HS-5 (cell line): Measurements from ENCODE around the gene EID2B.

Source experiments
- DNase-seq: peaks from one replicate; pipeline ENCODE4 v3.0.0-alpha.2; 2012; ENCODE audit warnings: low read depth

Gene EID2B

DNA sequence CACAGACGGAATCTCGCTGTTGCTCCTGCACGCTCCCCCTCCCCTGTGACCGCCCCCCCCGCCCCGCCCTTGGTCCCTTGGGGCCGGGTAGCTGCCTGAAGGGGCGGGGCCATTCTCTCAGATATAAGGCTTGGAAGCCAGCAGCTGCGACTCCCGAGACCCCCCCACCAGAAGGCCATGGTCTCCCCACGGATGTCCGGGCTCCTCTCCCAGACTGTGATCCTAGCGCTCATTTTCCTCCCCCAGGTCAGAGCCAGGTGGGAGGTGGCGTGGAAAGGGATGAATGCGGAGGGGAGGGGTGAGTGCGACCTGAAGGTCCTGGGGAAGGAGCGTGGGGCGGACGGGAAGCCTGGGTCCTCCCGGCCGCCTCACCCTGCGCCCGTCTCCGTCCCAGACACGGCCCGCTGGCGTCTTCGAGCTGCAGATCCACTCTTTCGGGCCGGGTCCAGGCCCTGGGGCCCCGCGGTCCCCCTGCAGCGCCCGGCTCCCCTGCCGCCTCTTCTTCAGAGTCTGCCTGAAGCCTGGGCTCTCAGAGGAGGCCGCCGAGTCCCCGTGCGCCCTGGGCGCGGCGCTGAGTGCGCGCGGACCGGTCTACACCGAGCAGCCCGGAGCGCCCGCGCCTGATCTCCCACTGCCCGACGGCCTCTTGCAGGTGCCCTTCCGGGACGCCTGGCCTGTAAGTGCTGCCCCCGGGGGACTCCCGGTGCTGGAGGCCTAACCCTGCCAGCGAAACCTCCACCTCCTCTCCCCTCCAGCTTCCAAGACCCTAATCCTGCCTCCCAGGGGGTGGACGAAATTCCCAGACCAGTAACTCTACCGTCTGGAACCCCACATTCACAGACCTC, 33.6 kb downstream of the EID2B start, which contains the start of gene DLL3:
Gene DLL3 (plus strand): TSS at position 150 of the 845 bp plus-strand sequence. CDS start 28 bp downstream, at position 178.
- DNase-seq: no peak

DNA sequence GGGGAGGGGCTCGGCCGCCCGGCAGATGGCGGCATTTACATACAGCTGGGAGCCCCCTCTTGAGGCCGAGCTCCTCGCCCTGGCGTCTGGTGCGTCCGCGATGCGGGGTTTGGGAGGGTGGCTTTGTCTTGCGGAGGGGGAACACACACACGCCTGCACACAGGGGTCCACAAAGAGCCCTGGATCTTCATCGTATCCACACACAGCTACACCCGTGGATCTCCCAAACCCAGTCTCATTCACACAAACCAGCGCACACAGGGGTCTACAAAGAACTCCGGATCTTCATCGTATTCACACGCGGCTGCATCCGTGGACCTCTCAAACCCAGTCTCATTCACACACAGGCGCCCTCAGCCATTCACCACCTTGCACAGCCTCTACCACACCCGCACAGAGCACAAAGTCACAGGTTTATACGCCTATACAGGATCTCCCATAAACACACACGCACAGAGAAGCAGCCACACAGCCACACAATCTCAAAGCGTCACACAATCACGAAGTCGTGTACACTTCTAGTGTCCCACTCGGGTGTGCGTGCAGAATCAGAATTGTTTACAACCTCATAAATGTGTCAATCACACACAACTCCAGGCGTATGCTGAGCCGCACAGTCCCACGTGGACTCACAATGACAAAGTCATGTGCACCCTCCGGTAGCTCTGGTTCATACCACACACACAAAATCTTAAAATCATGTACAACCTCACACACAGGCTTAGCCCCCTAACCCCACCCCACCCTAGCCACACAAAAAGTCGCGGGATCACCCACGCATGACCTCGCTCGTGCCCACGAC, 34.5 kb downstream of the EID2B start:
- DNase-seq: no peak

GRCh38 chr19:39497701-39497995, 35.0 kb downstream of the EID2B start:
- DNase-seq: no peak

DNA sequence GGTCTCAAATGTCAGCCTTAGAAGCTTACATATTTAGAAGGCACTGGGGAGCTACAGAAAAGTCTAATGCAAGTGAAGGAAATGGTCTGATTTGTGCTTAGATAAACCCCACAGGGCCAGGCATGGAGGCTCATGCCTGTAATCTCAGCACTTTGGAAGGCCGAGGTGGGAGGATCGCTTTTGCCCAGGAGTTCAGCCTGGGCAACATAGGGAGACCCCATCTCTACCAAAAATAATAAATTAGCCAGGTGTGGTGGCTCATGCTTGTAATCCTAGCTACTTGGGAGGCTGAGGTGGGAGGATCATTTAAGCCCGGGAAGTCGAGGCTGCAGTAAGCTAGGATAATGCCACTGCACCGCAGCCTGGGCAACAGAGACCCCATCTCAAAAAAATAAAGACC, 36.6 kb downstream of the EID2B start:
- no peak for DNase-seq

DNA sequence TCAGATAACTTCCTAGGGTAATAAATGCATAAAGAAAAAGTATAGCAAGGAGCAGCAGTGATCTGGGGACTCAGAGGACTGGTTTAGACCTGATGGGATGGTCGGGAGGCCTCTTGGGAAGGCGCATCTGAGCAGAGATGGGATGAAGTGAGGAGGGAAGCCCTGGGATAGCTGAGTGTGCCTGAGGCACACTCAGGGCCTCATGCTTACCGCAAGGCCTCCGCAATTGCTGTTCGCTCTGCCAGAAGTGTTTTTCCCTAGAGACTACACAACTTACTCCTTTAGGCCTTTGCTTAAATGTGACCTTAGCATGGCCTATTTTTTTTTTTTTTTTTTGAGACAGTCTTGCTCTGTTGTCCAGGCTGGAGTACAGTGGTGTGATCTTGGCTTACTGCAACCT, 38.0 kb downstream of the EID2B start:
- no peak for DNase-seq

DNA sequence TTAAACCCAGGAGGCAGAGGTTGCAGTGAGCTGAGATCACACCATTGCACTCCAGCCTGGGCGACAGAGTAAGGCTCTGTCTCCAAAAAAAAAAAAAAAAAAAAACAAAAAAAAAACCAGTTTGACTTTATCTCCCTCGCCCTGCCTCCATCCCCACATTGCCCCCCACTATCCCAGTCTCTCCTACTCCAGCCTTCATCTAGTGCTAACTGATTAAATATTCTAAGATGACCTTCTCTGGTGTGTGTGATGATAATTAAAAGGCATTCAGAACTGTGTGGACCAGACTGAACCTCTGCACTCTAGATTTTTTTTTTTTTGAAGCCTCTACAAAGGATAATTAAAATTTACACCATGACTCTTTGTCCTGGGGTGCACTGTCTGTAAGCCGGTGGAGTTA, 39.9 kb downstream of the EID2B start:
- DNase-seq: no peak

- DNase-seq: no peak
Measured at GRCh38 chr19:39492225-39492624, 40.4 kb downstream of the EID2B start.

- no peak for DNase-seq
Measured at GRCh38 chr19:39489756-39490155, 42.9 kb downstream of the EID2B start.

DNA sequence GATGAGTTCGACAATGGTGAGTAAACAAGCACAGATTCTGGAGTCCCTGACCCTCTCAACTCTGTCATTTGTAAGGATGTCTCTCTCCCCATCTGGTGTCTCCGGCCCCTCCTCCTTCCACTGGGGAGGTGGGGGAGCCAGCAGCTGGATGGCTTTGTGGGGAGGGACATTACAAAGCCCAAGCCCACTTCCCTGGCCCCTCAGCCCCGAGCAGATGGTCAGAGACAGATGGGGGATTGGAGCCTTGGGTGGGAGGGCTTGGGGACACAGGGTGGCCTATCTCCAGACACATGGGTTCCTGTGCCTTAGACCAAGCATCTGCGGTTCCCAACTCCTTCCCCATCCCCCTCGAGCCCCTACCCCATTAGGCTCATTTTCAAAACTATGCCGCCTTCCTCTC, 49.5 kb downstream of the EID2B start:
- DNase-seq: no peak

DNA sequence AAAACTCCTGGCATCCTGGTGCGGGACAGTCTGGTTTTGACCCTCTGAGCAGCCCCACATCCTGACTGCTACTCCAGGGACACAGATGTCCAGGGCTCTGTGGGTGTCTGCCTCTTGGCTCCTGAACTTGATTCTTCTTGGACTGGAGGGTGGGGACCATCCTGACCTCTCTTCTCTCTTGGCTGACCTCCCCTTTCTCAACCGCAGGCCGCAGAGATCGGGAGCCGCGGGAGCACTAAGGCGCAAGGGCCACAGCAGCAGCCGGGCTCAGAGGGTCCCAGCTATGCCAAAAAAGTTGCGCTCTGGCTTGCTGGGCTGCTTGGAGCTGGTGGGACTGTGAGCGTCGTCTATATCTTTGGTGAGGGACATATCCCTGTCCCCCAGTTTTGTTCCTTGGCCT, 51.0 kb downstream of the EID2B start:
- DNase-seq: no peak

- no peak for DNase-seq
Measured at GRCh38 chr19:39481229-39481545, 51.5 kb downstream of the EID2B start.
